Right lobe of liver (tissue), 4 donors: ENCODE measurements around the gene CPHXL.

Experiments used
- POLR2A ChIP-seq: fragments of 450-650 bp; IDR thresholded peaks from one replicate; pipeline ENCODE4 v1.6.1; 2017; ENCODE audit warnings: antibody characterized with exemption, mild to moderate bottlenecking
- TF ChIP-seq, protein P1 (sequence below), 4 donors: fragments of 200-600 bp in 3 of 4; fragments of 450-650 bp in 1 of 4; IDR thresholded peaks; one replicate each; pipeline versions ENCODE4 v1.5.1 to v1.8.0; 2016 to 2022; ENCODE audit warnings: antibody characterized with exemption in 4 of 4, mild to moderate bottlenecking in 2 of 4
- donor health status: DM: no; HTN: no; CAD: no.
- donor health status: DM: no; HTN: no; CAD: no.
- donor health status: DM: no; HTN: yes; CAD: no.

DNA sequence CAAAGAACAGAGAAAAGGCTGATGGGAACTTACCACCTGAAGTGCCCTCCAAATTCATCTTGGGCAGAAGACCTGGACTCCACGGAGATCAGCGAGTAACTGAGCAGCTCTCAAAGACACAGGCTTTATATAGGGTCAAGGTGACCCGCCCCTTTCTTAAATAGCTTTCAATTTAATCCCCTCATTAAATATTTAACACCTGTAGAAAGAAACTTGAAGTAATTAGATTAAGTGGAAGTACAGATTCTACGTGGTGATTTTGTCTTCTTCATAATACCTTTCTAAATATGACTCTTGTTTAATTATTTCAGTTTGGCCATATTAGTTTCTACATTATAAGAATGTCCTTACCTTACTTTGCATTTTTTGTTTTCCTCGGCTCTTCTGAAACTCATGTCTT lies 24.9 kb downstream of the CPHXL start, which contains the start of gene DUXB:
- TF ChIP-seq, protein P1, sequence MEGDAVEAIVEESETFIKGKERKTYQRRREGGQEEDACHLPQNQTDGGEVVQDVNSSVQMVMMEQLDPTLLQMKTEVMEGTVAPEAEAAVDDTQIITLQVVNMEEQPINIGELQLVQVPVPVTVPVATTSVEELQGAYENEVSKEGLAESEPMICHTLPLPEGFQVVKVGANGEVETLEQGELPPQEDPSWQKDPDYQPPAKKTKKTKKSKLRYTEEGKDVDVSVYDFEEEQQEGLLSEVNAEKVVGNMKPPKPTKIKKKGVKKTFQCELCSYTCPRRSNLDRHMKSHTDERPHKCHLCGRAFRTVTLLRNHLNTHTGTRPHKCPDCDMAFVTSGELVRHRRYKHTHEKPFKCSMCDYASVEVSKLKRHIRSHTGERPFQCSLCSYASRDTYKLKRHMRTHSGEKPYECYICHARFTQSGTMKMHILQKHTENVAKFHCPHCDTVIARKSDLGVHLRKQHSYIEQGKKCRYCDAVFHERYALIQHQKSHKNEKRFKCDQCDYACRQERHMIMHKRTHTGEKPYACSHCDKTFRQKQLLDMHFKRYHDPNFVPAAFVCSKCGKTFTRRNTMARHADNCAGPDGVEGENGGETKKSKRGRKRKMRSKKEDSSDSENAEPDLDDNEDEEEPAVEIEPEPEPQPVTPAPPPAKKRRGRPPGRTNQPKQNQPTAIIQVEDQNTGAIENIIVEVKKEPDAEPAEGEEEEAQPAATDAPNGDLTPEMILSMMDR (IDR thresholded peaks at IDR 0.05), result no peak
- TF ChIP-seq POLR2A, result no peak
